ENCODE data around the gene SLC51A. TPM values are rescaled to one million over a fixed set of nuclear protein-coding genes. Genes with fewer than 3 reads are reported as not detected.

The SLC51A gene
- total and polyA plus RNA-seq, 8 donors = 1.2 to 10.4 (median 7.9) TPM; not detected in 1

- H3K27me3 ChIP-seq = peaks cover 0 to 23% of the 10 kb centered on the region in 2 donors
- H3K4me3 ChIP-seq = peak overlapping the region in 1 of 2 donors; percentile 32
- ATAC-seq (no peak), DNase-seq (no peak)
- no peaks in the 10 kb centered on the region for H3K9me3 ChIP-seq
- intact Hi-C loops (cut with DNase I) = no loop called here
- H3K4me1 ChIP-seq = peaks cover 8 to 38% of the 10 kb centered on the region in 2 donors
- H3K36me3 ChIP-seq = no peaks in the 10 kb centered on the region
- TF ChIP-seq CTCF (IDR thresholded peaks at IDR 0.05) = no peak
- peak overlapping the region in 1 of 2 donors; percentile 87 for H3K27ac ChIP-seq
These were observed 3.6 kb downstream of the SLC51A start for GRCh38 chr3:196219970-196220311.

GRCh38 chr3:196220587-196220986 is 4.3 kb downstream of the SLC51A start:
- intact Hi-C loops (cut with DNase I) = no loop called here
- Histone ChIP-seq H3K27ac (peak overlapping the region in 1 of 2 donors; percentile 87), H3K4me3 (no peak overlapping the region)

GRCh38 chr3:196220991-196221390 is 4.7 kb downstream of the SLC51A start:
- no peak for TF ChIP-seq CTCF (IDR thresholded peaks at IDR 0.05)
- Histone ChIP-seq H3K9me3 (no peaks in the 10 kb centered on the region), H3K4me3 (no peak overlapping the region), H3K27me3 (peaks cover 0 to 13% of the 10 kb centered on the region in 2 donors), H3K27ac (peak overlapping the region in 1 of 2 donors; percentile 87), H3K36me3 (no peaks in the 10 kb centered on the region), H3K4me1 (peaks cover 8 to 32% of the 10 kb centered on the region in 2 donors)
- intact Hi-C loops (cut with DNase I) = no loop called here
- DNase-seq = no peak
- ATAC-seq = no peak

More at GRCh38 chr3:196220587-196220986, 4.3 kb downstream of the SLC51A start:
- H3K9me3 ChIP-seq = no peaks in the 10 kb centered on the region
- peaks cover 0 to 17% of the 10 kb centered on the region in 2 donors for H3K27me3 ChIP-seq
- no peak for TF ChIP-seq CTCF (IDR thresholded peaks at IDR 0.05)
- DNase-seq (peak in 1 of 4 donors; percentile 77), ATAC-seq (peak; percentile 49)
- H3K36me3 ChIP-seq = no peaks in the 10 kb centered on the region
- peaks cover 8 to 35% of the 10 kb centered on the region in 2 donors for H3K4me1 ChIP-seq

- intact Hi-C loops (cut with DNase I) = no loop called here
- ATAC-seq (no peak), DNase-seq (no peak)
- no peaks in the 10 kb centered on the region for H3K27me3 ChIP-seq
- no peak overlapping the region for H3K27ac ChIP-seq
- TF ChIP-seq CTCF (IDR thresholded peaks at IDR 0.05) = no peak
- peaks cover 8 to 19% of the 10 kb centered on the region in 2 donors for H3K4me1 ChIP-seq
- H3K36me3 ChIP-seq = no peaks in the 10 kb centered on the region
- H3K9me3 ChIP-seq = no peaks in the 10 kb centered on the region
- H3K4me3 ChIP-seq = no peak overlapping the region
These were observed 6.7 kb downstream of the SLC51A start for GRCh38 chr3:196222876-196223595.

GRCh38 chr3:196225086-196225485 is 8.8 kb downstream of the SLC51A start:
- TF ChIP-seq CTCF (IDR thresholded peaks at IDR 0.05) = no peak
- Histone ChIP-seq H3K27me3 (no peaks in the 10 kb centered on the region), H3K4me1 (peaks cover 0 to under 1% of the 10 kb centered on the region in 2 donors), H3K27ac (no peak overlapping the region), H3K36me3 (no peaks in the 10 kb centered on the region), H3K9me3 (no peaks in the 10 kb centered on the region), H3K4me3 (no peak overlapping the region)
- ATAC-seq (no peak), DNase-seq (no peak)
- intact Hi-C loops (cut with DNase I) = no loop called here

Data from left lung (tissue), 10 donors.